Measurements from ENCODE around the gene HLCS. TPM values are rescaled to one million over a fixed set of nuclear protein-coding genes. Genes with fewer than 3 reads are reported as not detected.
"Not testable (repeated sequence)": the region's sequence is repeated elsewhere in the genome, so short reads cannot be mapped to it uniquely, and the experiment has no call there.

HLCS gene
- total RNA-seq, 1 experiment from 2014 or later: 33.8 TPM

- peak; percentile 13 for DNase-seq (ENCODE audit: low read depth, low spot score)
- in situ Hi-C loops (cut with HindIII; ENCODE audit: low pct_unique_long_range_greater_than_20kb, low sequenced_read_pairs): no loop called here
These were observed 626 bp upstream of the HLCS start for GRCh38 chr21:36966821-36967768.

- in situ Hi-C loops (cut with HindIII; ENCODE audit: low pct_unique_long_range_greater_than_20kb, low sequenced_read_pairs): no loop called here
- DNase-seq (ENCODE audit: low read depth, low spot score): peak; percentile 8
These were observed 776 bp downstream of the HLCS start for GRCh38 chr21:36965720-36966065.

DNA sequence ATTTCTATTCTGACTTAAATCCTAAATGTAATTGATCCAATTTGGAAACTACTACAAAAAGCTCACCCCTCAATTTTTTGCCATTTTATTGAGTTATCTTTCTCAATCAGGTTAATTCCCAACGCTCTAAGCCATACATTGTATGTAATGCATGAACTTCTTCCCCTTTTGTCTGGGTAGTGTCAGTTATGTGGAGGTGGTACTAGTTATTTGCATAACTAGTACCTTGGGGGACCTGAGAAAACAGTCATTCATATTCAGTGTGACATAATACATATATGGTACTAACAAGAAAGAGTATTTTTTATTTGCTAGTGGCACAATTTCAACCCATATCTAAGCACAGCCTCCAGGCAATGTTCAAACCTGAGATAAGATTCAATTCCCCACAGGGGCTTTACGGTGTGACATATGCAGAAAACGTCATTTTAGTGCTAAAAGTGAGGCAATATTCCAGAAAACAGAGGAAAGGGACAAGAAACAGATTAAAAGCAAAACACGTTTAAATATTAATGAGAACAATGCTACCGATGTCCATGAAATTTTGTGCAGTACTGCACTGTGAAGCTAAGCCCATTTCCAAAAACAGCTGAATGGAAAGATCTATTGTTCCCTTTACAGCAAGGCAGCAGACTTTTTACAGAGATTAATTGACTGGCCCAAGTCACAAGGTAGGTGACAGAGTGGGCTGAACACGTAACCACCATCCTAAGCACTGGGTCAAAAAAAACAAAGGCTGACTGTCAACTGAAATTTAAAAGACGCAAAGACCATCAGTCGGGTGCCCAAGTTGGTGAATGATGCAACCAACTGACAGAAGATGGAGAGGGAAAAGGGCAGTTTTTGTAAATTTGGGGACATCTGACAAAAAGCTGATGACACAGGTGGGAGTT is 1.4 kb downstream of the HLCS start:
- peak; percentile 87 for DNase-seq (ENCODE audit: low read depth, low spot score)
- in situ Hi-C loops (cut with HindIII; ENCODE audit: low pct_unique_long_range_greater_than_20kb, low sequenced_read_pairs): no loop called here

DNA sequence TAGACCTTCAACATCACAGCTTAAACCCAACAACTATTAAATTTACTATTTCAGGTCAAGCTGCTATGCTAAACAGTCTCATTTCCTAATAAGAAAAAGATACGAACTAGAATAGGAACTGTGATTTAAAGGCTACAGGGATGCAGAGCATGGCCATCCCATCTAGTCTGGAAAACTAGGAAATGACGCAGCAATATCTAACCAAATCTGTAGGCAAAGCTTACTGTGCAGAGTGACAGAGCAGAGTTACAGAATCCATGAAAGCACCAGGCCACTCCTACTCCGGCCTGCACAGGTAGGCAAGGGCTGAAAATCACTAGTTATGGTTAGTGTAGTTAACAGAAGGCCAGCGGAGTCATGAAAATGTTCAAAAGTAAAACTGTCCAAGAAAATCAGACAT is 2.1 kb downstream of the HLCS start:
- in situ Hi-C loops (cut with HindIII; ENCODE audit: low pct_unique_long_range_greater_than_20kb, low sequenced_read_pairs): no loop called here
- DNase-seq (ENCODE audit: low read depth, low spot score): no peak

- no peak for DNase-seq (ENCODE audit: low read depth, low spot score)
- in situ Hi-C loops (cut with HindIII; ENCODE audit: low pct_unique_long_range_greater_than_20kb, low sequenced_read_pairs): no loop called here
These were observed 4.2 kb downstream of the HLCS start for GRCh38 chr21:36962098-36962780.

DNA sequence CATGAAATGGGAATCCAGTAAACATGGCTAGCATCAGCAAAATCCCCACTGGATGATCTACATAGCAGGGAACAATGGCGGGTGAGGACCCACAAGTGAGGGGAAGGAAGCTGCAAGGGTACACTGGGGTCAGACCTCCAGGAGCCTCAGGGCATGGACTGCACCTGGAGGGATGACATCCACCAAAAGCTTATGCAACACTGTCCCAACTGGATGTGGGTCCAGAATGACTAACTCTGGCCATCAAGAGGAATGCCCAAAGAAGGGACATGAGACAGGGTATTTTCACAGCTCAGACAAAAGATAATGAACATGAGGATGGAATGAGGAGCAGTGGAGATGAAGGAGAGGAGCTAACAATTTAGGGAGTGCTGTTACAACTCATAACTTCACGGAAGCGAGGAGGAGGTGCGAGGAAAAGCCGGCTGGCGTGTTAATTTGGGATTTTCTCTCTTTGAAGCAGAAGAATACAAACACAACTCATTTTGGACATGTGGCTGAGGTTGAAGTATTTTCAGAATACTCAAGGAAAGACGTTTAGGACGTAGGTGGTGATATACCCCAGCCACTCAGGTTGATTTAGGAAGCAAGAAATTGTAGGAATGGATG is 5.7 kb downstream of the HLCS start:
- no peak for DNase-seq (ENCODE audit: low read depth, low spot score)
- in situ Hi-C loops (cut with HindIII; ENCODE audit: low pct_unique_long_range_greater_than_20kb, low sequenced_read_pairs): no loop called here

DNA sequence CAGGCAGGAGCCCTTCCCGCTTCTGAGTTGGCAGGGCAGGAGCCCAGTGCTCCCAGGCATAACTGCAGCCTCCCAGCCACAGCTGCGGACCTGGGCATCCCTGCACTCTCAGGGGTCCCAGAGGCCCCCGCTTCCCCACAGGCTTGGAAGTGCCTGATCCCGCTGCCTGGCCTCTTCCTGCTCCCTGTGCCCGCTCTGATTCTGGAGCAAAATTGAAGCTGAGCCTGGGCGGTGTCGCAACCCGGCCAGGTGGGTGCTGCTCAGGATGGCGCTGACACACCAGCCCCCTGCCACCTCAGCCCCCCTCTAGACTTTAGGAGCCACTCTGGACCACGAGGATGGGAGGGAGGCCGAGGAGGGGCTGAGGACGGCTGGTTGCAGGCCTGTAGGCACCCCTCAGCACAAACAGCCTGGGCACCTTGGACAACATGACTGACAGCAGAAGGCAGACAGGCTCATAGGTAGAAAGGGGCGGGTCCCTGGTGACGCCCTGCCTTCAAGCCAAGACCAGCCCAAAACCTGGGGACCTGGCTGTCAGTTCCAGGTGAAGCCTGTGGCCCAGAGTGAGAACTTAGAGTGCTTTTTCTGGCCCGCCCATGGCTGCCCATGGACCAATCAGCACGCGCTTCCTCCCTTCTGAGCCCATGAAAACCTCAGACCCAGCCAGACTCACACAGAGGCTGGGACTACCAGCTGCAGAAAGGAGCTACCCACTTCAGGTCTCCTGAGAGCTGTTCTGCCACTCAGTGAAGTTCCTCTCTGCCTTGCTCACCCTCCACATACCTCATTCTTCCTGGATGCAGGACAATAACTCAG is 7.2 kb downstream of the HLCS start:
- in situ Hi-C loops (cut with HindIII; ENCODE audit: low pct_unique_long_range_greater_than_20kb, low sequenced_read_pairs): no loop called here
- no peak for DNase-seq (ENCODE audit: low read depth, low spot score)

GRCh38 chr21:36955783-36956182 is 10.7 kb downstream of the HLCS start:
- DNase-seq (ENCODE audit: low read depth, low spot score): no peak
- in situ Hi-C loops (cut with HindIII; ENCODE audit: low pct_unique_long_range_greater_than_20kb, low sequenced_read_pairs): no loop called here

GRCh38 chr21:36952331-36952730 is 14.1 kb downstream of the HLCS start:
- in situ Hi-C loops (cut with HindIII; ENCODE audit: low pct_unique_long_range_greater_than_20kb, low sequenced_read_pairs); DNase-seq (ENCODE audit: low read depth, low spot score): not testable (repeated sequence)

DNA sequence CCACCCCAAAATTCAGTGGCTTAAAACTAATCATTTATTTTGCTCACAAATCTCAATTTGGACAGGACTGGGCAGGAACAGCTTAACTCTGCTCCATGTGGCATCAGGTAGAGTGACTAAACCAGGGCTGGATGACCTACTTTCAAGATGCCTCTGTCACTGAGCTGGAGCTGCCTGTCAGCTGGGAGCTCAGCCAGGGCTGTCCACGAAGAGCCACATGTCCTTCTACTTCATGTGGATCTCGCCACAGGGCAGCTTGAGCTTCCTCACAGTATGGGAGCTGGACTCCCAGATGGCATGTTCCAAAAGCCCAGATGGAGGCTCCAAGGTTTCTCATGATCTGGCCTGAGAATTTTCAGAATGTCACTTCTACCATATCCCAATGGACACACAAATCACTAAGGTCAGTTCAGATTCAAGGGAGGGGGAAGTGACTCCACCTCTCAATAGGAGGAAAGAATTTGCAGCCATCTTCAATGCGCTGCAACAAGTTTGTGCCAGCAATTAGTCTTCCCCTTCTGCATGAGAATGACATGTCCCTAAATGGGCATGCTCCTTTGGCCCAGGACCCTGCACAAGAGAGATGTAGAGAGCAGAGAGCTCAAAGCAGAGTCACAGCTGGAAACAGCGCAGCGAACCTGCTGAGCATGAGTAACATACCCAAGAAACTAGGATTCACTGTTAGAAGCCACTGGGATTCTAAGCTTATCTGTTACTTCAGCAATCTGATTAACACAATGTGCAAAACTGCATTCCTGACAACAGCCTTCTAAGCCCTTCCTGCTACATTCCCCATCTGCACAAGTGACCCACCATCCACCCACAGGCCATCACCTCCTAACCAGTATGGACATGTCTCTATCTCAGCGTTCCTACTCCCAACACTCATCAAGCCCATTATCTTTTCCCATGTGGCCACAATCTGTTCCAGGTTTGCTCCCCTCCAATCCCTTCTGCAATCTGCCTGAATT is 17.0 kb downstream of the HLCS start:
- no peak for DNase-seq (ENCODE audit: low read depth, low spot score)
- in situ Hi-C loops (cut with HindIII; ENCODE audit: low pct_unique_long_range_greater_than_20kb, low sequenced_read_pairs): no loop called here

- no peak for DNase-seq (ENCODE audit: low read depth, low spot score)
- in situ Hi-C loops (cut with HindIII; ENCODE audit: low pct_unique_long_range_greater_than_20kb, low sequenced_read_pairs): no loop called here
These were observed 17.8 kb downstream of the HLCS start for GRCh38 chr21:36948686-36949085.

DNA sequence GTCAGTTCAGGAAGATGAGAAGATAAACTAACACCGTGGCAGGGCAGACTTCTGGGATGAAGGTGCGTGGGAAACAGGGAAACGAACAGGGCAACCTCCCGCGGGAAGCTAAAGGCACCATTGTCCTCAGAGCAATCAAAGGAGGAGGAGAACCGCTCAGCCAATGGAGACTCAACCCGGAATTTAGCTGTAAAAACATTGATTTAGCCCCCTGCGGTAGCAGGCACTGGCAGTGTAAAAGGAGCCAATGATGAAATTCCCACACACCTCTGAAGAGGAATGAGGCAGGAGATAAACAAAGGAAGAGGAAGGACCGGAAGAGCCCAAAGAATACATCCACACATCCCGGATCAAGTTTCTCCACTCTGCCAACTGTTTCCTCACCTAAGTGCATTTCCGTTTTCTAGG is 19.5 kb downstream of the HLCS start:
- DNase-seq (ENCODE audit: low read depth, low spot score): no peak
- in situ Hi-C loops (cut with HindIII; ENCODE audit: low pct_unique_long_range_greater_than_20kb, low sequenced_read_pairs): no loop called here

- DNase-seq (ENCODE audit: low read depth, low spot score): no peak
- in situ Hi-C loops (cut with HindIII; ENCODE audit: low pct_unique_long_range_greater_than_20kb, low sequenced_read_pairs): no loop called here
These were observed 20.9 kb downstream of the HLCS start for GRCh38 chr21:36945496-36946138.

DNA sequence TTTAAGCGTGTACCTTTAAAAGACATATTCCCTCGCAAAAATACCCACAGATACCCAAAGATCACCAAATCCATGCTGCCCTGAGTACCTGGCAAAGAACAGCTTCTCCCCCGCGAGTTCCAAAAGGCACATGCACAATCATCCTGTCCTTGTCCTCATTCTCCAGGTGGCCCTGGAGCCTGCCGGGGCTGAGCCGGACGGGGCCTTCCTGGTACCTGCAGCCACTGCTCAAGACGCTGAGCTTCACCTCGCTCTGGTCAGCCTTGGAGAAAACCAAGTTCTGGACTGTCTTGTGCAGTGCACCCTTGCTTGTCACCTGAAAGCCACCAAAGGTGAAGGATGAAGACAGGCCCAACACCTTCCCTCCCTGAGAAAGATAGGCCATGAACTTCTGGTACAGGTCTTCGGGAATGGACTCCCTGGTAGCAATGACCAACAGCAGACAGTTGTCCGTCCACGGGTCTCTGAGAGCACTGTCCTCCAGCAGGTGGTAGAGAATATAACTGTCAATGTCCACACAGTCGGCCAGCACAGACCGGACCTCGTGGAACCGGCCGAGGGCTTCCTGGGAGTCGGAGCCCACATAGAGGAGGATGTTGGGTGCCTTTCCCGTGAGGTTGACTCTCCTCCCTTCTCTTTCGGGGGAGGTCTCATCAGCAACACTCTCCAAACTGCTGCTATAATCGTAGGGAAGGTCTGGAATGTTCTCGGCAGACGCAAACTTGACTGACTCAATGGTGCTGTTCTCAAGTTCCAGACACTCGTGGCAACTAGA is 29.9 kb downstream of the HLCS start:
- in situ Hi-C loops (cut with HindIII; ENCODE audit: low pct_unique_long_range_greater_than_20kb, low sequenced_read_pairs): no loop called here
- no peak for DNase-seq (ENCODE audit: low read depth, low spot score)
